HG03442 (cell line): ENCODE results near the gene CABP1.

Source experiments
- ATAC-seq: cut with Tn5 transposase; IDR thresholded peaks from one replicate; pipeline ENCODE4 v1.9.1; 2021; ENCODE audit warnings: mild to moderate bottlenecking, moderate library complexity; ENCODE audit not compliant: unreplicated experiment

Gene CABP1

DNA sequence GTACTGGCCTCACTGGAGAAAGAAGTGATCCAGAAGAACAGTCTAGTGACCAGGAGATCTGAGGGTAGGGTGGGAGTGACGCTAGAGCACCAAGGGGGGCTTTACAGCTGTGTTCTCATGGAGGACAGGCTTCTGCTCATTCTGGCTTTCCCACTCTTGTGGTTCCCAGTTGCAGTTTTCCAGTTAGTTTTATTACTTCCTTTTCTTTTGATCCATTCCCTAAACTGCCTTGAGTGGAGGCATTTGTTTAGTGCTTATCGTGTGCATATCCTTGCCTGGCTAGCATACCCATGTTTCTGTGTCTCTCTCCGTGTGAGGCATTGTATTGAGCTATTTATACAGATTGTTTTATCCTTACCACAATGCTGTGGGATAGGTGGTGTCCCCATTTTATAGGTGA, 50.6 kb downstream of the CABP1 start:
- ATAC-seq = no peak

DNA sequence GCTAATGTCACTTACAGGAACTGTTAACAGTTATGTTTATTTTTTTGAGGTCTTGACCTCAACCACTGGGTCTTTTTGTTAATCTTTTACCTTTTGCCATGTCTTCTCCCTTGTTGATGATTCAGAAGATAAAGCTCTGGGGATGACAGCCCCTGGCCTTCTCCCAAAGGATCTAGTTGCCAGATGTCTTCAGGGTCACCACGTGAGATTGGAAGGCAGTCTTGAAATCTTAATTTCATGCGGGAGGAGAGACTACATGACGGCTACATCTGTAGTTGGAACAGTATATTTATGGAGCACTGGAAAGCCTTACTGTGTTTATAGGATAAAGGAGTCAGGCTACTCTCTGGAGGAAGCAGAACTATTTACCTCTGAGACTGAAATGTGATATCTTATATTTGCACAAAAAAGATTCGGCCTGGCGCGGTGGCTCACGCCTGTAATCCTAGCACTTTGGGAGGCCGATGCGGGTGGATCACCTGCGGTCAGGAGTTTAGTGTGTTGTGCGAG, 52.2 kb downstream of the CABP1 start:
- no peak for ATAC-seq

DNA sequence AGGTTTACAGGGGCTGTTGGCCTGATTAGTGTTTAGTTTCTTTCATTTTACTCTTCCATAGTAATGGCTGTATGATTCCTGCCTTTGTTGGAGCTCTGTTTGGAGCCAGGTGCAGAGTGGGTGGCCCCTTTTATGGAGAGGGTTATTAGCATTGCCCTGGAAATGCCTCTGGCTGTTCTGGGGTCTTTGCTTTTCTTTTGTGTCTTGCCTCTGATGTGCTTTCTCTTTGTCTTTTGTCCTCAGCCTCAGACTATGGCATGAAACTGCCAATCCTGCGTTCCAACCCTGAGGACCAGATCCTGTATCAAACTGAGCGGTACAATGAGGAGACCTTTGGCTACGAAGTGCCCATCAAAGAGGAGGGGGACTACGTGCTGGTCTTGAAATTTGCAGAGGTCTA, 53.4 kb downstream of the CABP1 start:
- ATAC-seq = no peak

DNA sequence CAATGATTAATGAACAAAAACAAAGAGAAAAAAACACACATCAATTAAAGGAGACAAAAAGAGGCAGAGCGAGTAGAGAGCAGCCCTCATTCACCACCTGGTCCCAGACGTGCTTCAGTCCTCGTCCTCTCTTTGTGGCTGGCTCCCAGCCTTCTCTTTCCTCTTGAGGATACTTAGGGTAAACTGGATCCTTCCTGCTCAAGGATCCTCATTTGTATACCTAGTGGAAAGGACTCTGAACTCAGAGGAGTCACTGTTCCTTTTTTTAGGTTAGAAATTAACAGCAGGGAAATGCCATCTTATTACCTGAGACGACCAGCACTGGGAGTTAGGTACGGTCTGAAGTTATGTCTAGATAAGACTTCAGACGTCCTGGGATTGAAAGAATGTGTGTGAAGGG, 56.2 kb downstream of the CABP1 start:
- no peak for ATAC-seq

DNA sequence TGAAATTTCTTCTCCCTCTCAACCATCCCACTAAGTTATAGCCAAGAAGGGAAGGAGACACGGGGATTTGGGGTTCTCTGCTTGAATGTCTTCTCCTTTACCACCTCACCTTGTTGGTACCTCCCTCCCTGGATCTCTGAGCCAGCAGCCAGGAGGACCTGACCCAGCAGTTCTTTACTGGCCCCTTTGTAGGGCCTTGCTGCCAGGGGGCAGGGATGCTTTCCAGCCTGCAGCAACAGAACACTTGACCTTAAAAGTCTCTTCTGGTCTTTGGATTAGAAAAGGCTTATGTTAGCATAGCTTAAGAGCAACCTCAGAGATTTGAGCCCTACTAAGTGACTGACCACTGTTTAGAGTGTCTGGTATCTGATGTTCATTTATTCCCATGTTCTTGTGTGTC, 56.9 kb downstream of the CABP1 start:
- no peak for ATAC-seq

DNA sequence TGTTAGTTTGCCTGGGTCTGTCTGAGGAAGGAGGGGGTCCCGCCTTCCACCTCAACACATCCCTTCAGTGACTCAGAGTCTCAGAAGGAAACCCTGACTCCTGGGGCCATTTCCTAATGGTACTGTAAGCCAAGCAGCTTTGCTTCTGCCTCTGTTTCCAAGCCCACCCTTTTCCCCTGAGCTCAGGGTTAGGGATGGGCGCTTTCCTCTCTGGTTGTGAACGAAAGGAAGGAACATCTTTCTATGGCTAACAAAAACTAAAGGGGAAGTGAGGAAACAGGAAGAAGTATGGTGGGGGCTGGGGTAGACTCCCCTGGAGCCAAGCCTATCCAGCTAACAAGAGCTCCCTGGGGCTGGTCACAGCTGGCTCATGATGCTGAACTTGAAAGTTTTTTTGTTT, 58.2 kb downstream of the CABP1 start:
- ATAC-seq = no peak

DNA sequence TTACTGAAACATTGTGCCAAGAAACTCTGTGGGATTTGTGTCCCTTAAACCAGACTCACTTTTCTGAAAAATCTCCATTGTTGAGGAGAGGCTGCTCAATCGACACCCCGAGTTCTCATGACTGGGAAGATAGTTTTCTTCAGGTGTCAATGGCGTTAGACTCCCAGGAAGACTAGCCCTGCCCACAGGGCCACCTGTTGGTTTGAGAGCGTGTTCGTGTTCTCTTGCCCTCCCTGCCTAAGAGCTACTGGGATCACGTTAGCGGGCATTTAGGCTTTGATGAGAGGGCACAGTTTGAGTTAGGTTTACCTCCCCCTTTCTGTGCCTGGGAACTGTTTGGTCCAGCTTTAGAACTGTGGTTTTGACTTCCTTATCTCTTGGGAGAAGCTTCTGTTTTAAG, 59.1 kb downstream of the CABP1 start:
- no peak for ATAC-seq

DNA sequence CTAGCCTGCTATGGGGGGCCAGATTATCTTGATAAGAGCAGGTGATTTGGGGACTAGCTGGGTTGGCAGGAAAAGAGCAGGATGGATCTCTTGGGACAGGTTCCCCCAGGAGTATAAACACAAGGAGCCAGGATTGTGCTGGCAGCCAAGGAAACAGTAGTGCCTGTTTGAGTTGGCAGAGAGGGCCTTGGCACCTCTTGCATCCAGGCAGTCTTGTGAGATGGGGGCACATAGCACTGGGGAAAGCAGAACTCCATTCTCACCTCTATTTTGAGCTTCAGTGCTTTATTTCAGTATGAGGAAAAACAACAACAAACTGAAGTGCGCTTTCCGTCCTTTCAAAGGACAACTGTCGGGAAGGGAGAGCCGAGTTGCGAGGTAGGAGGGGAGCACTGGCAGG, 60.5 kb downstream of the CABP1 start:
- ATAC-seq = no peak

DNA sequence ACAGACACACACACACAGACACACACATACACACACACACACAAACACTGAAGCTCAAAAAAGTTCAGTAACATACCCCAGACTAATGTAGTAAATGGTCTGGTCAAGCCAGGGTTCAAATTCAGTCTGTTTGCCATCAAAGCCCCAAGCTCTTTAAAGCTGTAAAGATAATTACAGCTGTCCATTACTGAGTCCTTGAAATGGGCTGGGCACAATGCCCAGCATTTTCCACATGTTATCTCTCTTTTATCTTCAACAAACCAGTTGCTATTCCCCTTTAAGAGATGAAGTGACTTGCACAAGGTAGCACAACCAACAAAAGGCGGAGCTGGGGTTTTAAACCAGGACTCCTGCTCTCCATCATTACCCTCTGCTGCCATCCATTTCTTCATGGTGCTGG, 62.2 kb downstream of the CABP1 start:
- ATAC-seq = no peak

DNA sequence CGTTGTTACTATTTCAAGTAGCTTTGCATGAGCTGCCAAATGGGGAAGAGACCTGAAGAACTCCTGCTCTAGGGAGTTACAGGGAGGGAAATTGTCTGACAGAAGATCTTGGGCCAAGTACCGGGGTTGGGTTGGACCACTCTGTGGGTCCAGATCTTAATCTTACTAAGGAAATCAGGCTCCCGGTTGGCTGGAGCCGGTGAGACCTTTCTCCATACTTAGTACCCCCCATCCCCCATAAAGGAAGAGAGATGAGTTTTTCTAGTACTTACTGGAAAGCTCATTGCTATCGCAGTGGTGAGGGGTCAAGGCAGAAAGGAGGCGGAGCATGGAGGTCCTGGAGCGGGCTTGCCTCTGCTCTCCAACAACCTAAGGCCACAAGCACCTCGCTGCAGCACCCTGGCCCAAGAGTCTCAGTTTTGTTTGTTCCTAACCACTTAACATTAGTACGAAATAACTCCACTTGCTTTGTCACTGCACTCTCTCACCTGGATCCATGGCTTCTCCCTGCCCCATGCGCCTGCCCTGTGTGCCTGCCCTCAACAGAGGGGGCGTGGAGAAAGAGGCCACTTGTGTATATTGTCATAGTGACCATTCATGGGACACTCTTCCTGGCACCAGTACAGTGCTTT, 63.0 kb downstream of the CABP1 start:
- ATAC-seq = no peak

DNA sequence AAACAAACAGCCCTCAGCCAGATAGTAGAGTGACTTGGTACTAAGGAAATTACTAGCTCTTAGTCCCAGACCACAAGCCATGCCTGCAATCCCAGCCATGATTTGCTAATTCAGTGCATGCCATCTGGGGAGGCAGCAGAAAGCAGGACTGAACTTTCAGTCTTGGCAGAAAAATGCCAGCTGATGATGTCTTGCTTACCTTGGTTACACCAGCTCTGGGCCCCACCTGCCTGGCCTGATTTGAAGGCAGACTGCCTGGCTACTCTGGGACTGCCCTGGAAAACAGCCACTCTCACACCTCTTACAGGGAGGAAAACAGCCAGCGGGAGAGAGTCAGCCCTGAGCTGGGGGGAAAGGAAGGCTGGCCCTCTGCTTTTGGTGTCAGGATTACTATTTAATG, 65.2 kb downstream of the CABP1 start:
- no peak for ATAC-seq

DNA sequence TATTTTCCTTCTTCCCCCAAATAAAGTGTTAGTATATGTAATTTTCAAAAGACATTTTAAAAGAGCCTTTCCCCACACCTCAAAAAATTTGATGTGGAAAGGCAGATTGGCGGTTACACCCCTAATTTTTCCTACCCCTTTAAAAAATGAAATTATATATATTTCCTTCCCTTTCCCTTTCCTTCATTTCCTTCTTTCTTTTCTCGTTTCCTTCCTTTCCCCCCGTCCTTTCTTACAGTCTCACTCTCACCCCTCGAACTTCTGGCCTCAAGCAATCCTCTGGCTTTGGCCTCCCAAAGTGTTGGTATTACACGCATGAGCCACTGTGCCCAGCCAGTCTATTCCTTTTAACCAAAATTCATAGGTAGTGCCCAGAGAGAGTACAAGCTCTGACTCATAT, 65.6 kb downstream of the CABP1 start:
- no peak for ATAC-seq

DNA sequence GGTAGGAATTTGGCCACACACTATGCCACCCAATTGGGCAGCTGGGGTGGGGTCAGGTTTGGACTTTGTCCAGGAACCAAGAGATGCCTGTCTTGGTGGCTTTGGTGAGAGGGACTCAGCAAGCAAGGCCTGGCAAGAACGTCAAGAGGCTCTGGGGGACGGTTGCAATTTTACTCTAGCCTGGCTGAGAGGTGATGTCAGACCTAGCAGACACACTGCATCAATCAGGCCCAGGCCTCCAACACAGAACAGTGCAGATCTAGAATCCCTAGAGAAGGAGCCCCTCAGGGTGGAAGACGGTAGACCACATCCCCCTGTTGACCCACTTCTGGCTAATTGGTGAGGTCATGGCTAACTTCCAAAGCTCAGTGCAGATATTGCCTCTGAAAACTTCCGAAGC, 68.2 kb downstream of the CABP1 start:
- ATAC-seq = no peak

DNA sequence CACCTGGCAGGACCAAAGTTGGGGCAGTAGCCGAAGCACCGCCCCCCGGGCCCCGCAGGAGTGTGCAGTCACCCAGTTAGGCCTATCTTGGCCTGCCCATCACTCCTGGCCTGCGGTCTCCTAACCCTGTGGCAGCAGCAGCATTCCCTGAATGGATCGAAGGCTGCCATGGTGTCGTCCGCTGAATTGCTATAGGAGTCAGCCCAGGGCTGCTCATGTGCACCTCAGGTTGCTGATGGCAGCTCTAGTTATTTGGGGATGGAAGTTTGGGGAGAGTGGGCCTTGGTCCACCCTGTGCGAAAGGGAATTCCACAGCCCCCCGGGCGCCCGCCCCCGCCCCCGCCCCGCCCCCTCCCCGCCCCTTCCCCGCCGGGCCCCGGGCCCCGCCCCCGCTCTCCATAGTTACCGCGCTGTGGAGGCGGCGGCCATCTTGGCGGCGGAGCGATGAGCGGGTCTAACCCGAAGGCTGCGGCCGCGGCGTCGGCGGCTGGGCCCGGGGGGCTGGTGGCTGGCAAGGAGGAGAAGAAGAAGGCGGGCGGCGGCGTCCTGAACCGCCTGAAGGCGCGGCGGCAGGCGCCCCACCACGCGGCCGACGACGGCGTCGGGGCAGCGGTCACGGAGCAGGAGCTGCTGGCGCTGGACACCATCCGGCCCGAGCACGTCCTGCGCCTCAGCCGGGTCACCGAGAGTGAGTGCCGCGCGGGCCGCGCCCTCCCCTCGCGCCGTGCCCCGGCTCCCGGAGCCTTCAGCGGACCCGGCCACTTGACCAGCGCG, 69.8 kb downstream of the CABP1 start, which contains the start of gene UNC119B:
Gene UNC119B (plus strand): TSS at position 428 of the 774 bp plus-strand sequence. CDS start 17 bp downstream, at position 445.
- peak; percentile 57 for ATAC-seq

DNA sequence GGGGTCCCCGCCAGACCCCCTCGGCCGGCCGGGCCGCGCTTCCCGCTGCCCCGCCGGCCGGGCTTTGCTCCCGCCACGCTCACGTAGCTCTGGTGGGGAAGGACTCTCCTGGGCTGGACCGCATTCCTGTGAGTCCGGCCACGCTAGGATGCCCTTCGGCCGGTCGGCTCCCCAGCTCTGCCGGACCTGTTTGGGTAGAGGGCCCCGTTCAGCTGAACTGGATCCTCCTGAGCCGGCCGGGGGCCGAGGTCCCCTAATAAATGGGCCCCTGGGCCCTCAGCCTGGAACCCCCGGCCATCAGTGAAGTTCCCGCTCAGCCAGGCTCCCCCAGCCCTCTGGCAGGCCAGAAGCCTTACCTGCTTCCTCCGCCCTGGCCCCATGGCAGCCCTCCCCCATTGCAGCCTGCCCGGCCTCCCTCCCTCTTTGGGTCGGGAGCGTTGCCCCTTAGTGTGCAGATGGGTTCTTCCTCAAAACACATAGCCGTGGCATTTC, 70.4 kb downstream of the CABP1 start:
- ATAC-seq = peak; percentile 23

DNA sequence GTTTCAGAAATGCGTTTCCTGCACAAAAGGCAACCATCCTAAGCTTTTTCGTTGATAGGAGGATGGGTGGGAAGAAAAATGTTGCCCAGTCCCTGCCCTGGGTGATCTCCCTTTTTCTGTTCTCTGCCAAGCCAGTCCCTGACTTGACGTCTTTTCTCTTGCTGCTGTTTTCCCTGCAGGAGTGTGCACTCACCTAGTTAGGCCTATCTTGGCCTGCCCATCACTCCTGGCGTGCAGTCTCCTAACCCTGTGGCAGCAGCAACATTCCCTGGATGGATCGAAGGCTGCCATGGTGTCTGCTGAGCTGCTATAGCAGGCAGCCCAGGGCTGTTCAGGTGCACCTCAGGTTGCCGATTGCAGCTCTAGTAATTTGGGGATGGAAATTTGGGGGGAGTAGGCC, 71.0 kb downstream of the CABP1 start:
- ATAC-seq = no peak

DNA sequence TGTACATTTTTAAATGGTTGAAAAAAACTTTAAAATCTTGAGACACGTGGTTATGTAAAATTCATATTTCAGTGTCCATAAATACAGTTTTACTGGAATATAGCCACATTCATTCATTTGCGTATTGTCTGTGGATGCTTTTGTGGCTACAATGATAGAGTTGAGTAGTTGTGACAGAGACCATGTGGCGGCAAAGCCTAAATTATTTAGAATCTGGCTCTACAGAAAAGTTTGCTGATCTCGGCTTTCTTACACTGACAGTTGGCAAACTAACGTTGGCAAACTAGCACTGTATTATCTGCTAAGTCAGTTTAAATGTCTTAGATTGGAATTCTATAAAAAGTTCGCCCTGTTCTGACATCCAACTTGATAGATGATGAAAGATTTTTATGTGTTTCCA, 72.2 kb downstream of the CABP1 start:
- no peak for ATAC-seq

DNA sequence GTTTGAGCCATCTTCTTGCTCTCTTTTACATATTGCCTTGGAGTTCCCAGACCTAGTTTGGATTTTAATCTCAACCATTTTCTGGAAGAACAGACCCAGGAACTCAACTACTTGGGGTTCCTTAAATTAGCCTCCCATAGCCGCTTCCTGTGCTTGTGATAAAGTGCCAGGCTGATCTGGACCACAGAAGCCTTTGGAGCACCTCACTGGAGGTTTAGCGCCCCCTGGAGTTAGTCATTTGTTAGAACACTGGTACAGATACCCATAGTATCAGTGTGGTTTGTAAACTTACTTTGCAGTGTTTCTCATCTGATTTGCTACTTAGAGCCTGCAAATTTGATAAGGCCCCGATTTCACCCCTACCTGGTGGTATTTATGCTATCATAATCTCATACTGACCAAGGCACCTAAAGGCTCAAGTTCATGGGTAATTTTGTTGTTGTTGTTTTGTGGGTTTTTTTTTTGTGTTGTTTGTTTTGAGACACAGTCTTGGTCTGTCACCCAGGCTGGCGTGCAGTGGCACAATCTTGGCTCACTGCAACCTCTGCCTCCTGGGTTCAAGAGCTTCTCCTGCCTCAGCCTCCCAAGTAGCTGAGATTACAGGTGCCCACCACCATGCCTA, 73.5 kb downstream of the CABP1 start:
- no peak for ATAC-seq
